Amniotic stem cell (primary cell): Measurements from ENCODE around the gene ZDHHC5.
A peak's percentile ranks its signal among the peaks of the same experiment; 100 is the strongest.
"Not testable (repeated sequence)": the region's sequence is repeated elsewhere in the genome, so short reads cannot be mapped to it uniquely, and the experiment has no call there.

ENCODE experiments used
- DNase-seq: peaks from one replicate; lab custom pipeline; 2025; lab: John Stamatoyannopoulos, UW

The ZDHHC5 gene

DNA sequence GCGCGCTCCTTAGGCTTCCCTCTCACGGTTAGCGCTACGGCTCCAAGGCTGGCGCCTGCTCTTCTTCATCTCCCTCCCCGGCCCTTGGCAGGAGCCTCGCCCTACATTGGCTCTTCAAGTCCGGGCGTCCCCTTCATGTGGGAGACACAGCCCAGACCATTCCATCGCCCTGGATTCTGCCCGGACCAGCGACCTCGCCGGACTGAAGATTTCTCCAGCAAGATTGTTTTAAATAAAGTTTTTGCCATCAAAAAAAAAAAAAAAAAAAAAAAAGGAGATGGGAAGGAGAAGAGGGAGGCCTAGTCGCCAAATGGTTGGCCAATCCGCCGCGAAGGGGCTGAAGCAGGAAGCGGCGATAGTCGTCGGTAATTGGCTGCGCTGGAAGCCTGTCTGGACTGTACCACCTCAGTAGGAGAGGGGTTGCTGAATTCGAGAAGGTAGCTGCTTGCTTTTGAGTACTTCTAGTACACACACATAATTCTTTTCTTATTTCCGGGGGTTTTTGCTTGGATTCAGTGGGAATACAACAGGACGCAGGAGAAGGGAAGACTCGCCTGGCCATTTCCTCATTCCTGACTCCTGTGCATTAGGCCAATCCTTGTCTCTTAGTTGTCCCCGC lies 688 bp upstream of the ZDHHC5 start:
- DNase-seq: peak; percentile 93

DNA sequence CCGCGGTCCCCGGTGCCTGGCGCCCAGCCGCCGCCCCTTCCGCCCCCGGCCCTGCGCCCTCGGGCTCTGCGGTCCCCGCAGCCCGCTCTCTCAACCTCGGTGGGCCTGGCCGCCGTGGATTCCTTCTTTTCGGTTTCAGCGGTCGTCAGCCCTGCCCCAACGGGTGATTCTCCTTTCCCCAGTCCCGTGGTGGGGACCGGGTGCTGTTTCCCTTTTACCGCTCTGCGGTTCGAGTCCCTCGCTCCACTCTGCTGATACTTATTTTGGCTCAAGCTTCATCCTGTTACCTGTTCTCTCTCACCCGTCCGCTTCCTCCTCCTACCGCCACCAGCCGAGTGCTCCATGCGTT lies 494 bp downstream of the ZDHHC5 start:
- no peak for DNase-seq

DNA sequence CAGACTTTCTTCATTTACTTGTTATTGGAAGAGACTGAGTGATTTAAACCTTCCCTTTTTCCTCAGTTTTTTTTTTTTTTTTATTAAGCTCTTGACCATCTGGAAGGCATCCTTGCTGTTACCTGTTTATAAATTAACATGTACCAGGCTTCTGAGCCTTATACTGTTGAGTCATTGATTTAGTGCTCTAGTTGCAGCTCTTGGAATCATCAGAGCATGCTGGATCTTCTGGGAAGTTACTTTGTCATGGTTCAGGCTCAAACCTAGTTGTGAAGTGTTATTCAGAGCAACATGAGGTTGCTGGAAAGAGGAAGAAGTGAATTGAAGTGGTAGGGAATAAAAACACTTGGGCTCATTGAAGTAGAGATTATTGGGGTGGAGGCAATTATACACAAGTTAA lies 6.3 kb downstream of the ZDHHC5 start:
- DNase-seq: no peak

DNA sequence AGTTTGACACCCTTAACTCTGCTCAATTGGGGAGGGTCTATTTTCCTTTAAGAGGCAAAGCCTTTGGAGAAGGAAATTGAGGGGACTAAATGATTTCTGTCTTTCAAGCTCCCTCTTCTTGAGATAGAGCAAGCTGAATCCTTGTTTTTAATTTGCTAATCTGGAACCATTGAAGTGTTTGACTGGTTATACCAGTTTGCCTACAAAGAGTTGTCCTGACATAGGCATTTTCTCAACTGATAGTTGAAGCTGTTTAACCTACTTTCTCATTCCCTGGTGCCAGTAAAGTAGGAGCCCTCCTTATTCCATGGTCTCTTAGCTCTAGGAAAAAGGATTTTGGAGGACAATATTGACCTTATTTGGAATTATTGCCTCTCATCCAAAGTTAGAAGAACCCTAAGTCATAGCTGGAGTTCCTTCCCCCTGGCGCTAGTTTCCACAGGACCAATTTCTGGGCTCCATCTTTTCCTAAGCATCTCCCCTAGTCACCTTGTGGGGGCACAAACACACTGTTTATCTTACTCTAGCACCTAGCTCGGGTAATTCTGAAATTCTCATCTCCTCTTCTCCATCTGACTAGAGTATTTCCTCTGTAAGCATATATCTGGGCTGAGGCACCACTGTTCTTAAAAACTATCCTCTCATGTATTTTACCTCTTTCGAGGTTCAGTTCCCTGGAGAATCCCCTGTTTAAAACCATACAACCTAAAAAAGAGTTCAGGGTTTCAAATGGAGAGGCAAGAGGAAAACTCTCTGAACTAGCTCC lies 7.4 kb downstream of the ZDHHC5 start:
- DNase-seq: no peak

DNA sequence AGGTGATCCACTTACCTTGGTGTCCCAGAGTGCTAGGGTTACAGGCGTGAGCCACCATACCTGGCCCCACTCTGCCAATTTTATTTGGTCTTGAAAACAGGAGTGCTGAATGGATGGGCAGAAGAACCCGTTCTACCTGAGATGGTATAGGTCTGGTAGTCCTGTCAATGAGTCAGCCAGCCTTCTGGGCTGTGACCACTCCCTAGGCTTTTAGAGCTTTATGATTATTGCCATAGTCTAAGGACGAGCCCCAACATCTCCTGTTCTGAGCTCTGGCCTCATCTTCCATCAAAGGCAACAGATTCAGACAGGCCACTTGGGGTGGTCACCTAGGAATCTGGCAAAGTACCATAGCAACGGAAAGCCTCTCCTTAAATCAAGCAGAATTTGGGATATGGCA lies 11.5 kb downstream of the ZDHHC5 start:
- no peak for DNase-seq

DNA sequence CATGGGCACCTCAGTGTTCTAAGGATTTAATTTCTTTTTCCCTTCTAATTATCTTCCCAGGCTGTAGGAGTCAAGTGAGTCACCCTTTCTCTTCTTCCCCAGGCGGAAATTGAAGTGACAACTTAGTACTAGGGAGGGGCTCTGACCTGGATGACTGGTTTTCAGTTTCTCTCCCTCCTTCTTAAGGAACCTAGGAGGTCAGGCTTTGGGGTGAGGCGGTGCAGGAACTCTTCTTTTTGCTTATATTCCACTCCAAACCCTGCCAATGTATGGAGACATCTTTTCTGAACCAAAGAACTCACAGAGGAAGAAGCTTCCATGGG lies 12.6 kb downstream of the ZDHHC5 start:
- DNase-seq: no peak

DNA sequence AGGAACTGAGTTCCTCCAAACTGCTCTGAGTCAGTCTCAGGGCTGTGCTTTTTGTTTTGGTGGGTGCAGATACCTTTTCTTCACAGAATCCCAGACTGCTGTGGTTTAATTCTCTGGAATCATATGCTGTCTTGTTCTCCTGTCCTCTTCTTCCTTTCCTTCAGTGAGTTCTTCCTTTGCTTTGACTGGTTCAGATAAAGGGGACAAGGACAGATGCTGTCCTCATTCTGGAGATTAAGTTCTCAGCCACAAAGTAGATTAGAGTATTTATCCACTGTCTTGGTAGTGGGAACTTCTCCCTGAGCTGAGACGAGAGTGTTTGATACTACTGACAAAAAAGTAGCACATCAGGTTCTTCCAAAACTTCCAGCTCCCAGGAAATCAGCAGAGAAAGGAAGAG lies 13.3 kb downstream of the ZDHHC5 start:
- no peak for DNase-seq

DNA sequence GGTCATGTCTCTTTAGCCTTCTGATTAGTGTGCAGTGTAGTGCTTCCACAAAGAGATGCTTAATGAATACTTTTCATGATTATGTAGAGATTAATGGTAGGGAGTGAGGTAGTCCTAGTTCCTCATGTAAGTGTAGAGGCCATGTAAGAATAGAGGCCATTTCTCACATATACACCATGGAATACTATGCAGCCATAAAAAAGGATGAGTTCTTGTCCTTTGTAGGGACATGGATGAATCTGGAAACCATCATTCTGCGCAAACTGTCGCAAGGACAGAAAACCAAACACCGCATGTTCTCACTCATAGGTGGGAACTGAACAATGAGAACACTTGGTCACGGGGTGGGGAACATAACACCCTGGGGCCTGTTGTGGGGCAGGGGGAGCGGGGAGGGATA lies 22.6 kb downstream of the ZDHHC5 start:
- not testable (repeated sequence) for DNase-seq

DNA sequence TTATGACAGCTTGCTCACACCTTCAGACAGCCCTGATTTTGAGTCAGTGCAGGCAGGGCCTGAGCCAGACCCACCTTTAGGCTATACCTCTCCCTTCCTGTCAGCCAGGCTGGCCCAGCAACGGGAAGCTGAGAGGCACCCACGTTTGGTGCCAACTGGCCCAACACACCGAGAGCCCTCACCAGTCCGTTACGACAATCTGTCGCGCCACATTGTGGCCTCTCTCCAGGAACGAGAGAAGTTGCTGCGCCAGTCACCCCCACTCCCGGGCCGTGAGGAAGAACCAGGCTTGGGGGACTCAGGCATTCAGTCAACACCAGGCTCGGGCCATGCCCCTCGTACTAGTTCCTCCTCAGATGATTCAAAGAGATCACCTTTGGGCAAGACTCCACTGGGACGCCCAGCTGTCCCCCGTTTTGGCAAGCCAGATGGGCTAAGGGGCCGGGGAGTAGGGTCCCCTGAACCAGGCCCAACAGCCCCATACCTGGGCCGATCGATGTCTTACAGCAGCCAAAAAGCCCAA lies 31.0 kb downstream of the ZDHHC5 start:
- no peak for DNase-seq

DNA sequence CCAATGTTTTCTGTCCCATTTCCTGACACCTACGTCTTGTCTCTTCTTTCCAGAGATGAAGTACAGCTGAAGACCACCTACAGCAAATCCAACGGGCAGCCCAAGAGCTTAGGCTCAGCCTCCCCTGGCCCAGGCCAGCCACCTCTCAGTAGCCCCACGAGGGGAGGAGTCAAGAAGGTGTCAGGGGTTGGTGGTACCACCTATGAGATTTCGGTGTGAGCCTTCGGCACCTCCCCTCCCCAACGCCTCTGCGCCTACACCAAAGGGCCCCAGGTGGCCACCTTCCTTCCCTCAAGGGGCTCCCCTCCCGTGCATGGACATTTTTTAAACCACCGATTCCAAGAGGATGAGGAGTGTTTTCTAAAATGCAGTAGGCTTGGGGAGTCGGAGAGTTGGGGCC lies 31.9 kb downstream of the ZDHHC5 start:
- DNase-seq: no peak

DNA sequence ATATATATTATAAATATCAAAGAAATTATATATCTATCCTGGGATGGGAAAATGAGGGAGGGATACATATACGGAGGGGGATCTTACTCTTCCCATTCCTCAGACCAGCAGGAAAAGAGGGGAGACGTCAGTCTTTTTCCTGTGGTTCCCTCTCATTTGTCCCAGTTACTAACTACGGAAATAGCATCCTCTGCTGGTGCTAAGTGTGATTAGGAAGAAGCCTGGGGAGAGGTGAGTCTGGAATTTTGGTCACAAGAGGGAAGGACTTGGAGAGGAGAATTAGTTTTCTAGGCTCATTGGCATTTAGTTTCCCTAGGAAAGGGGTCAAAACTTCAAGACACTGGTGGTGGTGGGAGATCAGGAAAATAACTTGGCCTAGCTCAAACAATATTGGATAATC lies 32.5 kb downstream of the ZDHHC5 start:
- DNase-seq: no peak

DNA sequence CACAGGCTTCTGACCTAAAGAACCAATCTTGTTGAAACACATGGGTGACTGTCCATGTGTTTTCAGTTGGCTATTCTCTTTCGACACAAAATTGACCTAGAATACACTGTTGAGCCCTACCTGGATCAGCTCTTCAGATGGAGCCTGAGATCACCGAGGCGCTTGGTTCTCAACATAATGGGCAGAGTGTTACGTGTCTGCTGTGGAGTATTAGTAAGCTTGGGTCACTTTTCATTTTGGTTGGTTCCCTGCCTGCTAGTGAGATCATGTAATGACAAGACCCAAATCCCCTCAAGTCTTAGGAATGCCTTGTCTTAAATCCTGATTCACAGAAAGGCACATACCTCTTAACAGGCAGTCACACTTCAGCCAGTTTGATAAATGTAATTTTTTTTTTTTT lies 35.4 kb downstream of the ZDHHC5 start:
- no peak for DNase-seq

DNA sequence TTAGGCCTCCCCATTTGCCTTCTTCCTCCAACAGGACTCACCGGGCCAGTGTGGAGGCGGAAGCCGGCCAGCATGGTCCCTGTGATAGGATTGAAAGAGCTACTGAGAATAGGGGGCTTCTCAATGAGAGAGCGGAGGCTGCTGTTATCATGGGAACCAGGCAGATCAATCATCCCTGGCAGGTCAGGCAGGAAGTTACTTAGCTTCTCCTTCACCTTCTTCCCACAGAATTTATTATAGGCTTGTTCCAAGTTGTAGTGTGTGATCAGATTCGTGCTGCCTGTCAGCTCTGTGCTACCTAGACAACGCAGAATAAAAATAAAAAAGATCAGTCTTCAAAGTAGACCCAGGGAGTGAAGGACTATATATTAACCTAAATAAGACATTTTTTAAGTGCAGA lies 37.0 kb downstream of the ZDHHC5 start:
- no peak for DNase-seq

DNA sequence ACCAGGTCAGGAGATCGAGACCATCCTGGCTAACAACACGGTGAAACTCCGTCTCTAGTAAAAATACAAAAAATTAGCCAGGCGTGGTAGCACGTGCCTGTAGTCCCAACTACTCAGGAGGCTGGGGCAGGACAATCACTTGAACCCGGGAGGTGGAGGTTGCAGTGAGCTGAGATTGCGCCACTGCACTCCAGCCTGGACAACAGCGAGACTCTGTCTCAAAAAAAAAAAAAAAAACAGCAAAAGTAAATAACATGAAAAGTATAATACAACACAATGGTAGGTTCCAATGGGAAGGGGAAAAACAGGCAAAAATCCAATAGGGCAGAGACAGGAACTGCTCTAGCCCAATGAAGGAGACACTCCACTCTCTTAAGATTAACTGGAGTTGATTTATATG lies 37.5 kb downstream of the ZDHHC5 start:
- not testable (repeated sequence) for DNase-seq

DNA sequence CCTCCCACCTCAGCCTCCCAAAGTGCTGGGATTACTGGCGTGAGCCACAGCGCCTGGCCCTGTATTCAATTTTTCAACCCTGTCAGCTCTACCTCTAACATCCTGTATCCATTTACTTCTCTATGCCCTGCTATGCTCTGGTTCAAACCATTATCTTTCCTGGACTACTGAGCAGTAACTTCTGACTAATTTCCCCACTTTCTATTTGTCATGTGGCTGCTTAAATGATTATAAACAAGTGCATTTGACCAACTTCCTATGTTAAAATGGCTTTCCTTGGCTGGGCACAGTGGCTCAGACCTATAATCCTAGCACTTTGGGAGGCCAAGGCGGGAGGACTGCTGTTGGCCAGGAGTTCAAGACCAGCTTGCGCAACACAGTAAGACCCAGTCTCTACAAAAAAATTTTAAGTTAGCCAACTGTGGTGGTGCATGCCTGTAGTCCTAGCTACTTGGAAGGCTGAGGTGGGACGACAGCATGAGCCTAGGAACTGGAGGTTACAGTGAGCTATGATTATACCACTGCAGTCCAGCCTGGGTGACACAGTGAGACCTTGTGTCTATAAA lies 42.0 kb downstream of the ZDHHC5 start:
- DNase-seq: no peak

DNA sequence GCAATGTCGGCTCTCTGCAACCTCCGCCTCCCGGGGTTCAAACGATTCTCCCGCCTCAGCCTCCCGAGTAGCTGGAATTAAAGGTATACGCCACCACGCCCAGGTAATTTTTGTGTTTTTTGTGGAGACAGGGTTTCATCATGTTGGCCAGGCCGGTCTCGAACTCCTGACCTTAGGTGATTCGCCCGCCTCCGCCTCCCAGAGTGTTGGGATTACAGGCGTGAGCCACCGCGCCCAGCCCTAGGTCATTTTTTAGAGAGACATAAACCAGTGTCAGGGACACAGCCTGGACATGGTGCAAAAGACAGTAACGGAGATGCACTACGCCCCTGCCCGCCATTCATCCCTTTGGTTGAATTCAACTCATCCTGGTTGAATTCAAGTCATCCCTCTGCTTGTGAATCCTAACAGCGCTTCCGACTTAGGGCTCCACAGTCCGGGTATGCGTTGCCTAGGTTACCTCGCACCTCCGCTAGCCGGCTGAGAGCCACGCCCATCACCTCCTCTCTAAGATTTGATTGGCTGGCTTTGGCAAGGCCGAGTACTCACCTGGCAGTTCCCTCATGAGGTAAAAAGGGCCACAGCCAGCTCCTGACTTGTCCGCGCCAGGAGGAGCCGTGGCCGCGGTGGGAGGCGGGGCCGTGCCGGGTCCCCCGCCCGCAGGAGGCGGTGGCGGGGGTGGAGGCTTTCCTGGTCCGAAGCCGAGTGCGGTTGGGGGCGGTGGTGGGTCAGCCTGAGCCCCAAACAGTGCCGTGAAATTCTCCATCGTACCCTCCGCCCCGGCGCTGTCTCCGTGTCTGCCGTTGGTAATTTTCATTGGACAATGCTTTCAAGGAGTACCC lies 43.7 kb downstream of the ZDHHC5 start, which contains the start of gene MED19:
Gene MED19 (minus strand): TSS at position 802 of the 842 bp plus-strand sequence. CDS start 36 bp downstream, at position 766.
- peak; percentile 56 for DNase-seq

DNA sequence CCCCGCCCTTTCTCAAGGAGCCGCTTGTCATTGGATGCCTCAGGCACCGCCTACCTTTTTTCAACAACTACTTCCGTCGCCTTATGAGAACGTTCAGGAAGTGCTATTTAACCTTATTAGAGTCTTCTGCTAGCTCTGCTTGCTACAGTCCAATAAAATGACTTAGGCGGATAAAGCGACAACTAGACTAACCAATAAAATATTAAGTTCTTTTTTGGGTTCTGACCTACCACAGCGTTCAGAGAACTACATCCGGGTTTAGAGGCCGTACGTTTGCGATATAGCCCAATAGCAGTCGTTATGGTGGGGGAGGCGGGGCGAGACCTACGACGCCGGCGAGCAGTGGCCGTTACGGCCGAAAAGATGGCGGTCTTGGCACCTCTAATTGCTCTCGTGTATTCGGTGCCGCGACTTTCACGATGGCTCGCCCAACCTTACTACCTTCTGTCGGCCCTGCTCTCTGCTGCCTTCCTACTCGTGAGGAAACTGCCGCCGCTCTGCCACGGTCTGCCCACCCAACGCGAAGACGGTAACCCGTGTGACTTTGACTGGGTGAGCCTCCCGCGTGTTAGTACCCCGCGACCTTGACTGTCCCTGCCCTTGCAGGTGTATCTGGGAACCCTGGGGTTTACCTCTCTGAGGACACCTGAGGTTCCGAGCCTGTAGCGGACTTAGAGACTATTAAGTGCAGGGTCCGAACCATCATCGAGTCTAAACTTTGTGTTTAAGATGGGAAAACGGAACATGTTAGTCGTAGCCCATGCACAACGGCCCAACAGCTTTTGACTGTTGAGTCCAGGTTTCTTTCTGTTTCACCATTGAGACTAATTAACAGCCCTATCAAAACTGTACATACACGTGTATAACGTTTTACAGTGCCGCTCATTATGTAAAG lies 44.6 kb downstream of the ZDHHC5 start, which contains the start of gene TMX2:
Gene TMX2 (plus strand): TSS at position 338 of the 895 bp plus-strand sequence. CDS start 26 bp downstream, at position 364.
- DNase-seq: peak; percentile 100

DNA sequence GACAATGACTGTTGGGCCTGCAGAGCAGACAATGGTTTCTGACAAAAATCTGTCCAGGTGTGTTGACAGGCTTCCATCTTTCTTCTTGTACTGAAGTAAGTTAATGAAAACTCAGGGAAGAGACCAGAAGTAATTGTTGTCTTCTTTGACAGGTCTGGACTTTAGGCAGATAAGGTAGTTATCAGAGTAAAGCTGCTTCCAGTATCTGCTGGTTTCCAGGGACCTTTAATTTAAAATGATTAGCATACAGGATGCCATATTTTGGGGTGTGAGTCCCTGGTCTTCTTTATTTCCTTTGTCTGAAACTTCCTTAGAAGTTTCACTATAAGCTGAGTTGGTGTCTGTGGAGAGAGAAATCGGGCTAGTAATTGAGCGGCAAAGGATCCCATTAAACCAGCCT lies 45.9 kb downstream of the ZDHHC5 start:
- no peak for DNase-seq

DNA sequence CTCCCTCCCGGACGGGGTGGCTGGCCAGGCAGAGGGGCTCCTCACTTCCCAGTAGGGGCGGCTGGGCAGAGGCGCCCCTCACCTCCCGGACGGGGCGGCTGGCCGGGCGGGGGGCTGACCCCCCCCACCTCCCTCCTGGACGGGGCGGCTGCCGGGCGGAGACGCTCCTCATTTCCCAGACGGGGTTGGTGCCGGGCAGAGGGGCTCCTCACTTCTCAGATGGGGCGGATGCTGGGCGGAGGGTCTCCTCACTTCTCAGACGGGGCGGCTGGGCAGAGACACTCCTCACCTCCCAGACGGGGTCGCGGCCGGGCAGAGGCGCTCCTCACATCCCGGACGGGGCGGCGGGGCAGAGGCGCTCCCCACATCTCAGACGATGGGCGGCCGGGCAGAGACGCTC lies 48.8 kb downstream of the ZDHHC5 start:
- DNase-seq: not testable (repeated sequence)

DNA sequence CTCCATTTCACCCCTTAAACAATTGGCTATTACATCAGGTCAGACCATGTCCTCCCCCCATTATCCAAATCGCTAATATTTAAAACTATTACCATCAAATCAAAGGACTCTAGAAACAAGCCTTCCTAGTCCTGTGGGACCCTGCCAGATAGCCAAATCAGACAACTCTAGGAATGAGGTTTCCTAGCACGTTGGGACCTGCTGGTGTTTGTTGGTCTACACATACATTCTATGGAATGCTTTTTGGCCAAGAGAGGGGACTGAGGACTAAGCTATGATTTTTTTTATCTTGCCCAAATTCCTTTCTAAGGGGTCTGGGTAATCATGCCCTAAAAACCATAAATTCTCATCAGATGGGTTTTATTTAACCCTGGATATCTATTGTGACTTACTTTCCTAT lies 59.3 kb downstream of the ZDHHC5 start:
- no peak for DNase-seq

DNA sequence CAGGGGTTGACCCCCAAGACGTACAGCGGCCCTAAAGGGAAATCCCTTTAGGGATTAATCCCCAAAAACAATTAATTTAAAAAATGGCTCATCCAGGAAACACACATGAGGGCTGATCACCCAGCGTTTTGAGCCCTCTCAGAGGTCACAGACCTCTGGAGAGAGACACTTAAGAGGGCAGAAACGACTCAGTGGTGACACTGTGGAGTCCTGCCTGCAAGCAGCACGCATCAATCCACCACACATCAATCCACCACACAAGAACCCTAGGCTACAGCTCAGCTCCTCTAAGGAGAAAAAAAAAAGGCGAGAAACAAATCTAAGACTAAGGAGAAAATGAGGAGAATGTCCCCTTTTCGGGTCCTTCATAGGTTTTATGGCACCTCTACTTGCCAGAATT lies 60.9 kb downstream of the ZDHHC5 start:
- DNase-seq: no peak
